ENCODE results near the gene SCTR.

Gene SCTR

DNA sequence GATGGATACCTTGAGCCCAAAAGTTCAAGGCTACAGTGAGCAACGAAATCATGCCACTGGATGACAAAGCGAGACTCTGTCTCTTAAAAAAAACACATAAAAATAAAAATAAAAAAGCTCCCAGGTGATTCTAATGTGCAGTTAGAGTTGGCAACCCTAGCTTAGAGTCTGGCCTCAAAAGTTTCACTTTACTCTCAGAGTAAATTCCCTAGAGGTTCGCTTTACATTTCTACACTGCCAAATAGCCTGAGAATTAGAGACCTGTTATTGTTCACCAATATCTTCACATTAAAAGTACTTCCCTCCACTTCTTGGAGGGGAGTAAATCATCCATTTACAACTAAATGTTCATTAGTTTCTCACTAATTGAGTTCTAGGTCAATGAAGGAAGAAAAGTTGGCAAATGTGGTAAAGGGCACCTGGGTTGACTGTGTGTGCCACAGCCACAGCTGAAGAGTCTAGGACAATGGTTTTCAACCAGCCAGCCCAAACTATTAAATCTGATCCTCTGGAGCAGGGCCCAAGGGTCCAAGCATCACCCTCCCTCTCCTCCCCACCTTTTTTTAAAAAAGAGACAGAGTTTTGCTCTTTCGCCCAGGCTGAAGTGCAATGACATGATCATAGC, 107.9 kb downstream of the SCTR start:
- in situ Hi-C loops (cut with MboI; ENCODE audit: low pct_unique_long_range_greater_than_20kb, low sequenced_read_pairs, unreplicated experiment): loop anchor here (10.0 to 25.0 kb wide), 2 partner anchors 58 to 246 kb away; no protein-coding TSS in a partner anchor
- no peak for DNase-seq (ENCODE audit: low spot score)
- TF ChIP-seq, protein P1, sequence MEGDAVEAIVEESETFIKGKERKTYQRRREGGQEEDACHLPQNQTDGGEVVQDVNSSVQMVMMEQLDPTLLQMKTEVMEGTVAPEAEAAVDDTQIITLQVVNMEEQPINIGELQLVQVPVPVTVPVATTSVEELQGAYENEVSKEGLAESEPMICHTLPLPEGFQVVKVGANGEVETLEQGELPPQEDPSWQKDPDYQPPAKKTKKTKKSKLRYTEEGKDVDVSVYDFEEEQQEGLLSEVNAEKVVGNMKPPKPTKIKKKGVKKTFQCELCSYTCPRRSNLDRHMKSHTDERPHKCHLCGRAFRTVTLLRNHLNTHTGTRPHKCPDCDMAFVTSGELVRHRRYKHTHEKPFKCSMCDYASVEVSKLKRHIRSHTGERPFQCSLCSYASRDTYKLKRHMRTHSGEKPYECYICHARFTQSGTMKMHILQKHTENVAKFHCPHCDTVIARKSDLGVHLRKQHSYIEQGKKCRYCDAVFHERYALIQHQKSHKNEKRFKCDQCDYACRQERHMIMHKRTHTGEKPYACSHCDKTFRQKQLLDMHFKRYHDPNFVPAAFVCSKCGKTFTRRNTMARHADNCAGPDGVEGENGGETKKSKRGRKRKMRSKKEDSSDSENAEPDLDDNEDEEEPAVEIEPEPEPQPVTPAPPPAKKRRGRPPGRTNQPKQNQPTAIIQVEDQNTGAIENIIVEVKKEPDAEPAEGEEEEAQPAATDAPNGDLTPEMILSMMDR (IDR thresholded peaks at IDR 0.05; ENCODE audit: extremely low read depth, insufficient read depth, missing control alignments): no peak

DNA sequence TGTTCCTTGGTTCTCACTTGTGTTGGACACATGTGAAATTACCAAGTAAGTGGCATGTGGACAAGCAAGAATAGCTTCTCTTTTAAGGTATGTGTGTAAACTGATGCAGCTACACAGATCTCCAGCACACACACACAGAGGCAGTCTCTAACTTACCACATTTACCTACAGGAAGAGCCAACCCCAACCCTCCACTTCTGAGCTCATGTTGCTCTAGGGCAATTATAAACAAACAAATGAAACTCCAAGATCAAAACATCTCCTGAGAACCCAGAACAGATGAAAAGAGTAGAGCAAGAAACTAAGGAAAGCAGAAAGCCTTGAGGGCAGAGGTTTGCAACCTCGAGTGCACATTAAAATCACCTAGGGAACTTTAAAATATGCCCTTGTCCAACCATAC, 108.7 kb downstream of the SCTR start:
- in situ Hi-C loops (cut with MboI; ENCODE audit: low pct_unique_long_range_greater_than_20kb, low sequenced_read_pairs, unreplicated experiment): loop anchor here (10.0 to 25.0 kb wide), 2 partner anchors 59 to 247 kb away; no protein-coding TSS in a partner anchor
- TF ChIP-seq, protein P1 (IDR thresholded peaks at IDR 0.05; ENCODE audit: extremely low read depth, insufficient read depth, missing control alignments): no peak
- no peak for DNase-seq (ENCODE audit: low spot score)

DNA sequence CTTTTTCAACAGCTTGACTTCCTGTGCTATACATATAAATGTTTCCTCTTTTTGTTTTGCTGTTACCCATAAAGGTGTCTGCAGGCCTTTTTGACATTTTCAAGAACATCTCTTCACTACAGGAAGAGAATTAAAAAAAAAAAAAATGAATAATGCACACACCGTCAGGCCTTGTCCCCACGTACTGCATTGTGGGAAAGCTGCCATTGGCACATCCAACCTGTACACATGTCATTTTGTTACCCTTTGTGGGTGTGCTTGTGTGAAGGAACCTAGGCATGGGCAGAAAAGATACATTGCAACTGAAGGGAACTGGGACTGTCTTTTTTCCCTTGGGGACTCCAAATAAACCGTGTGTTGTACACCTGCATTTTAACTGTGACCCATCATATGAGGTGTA, 109.4 kb downstream of the SCTR start:
- TF ChIP-seq, protein P1 (IDR thresholded peaks at IDR 0.05; ENCODE audit: extremely low read depth, insufficient read depth, missing control alignments): no peak
- no peak for DNase-seq (ENCODE audit: low spot score)
- in situ Hi-C loops (cut with MboI; ENCODE audit: low pct_unique_long_range_greater_than_20kb, low sequenced_read_pairs, unreplicated experiment): loop anchor here (10.0 to 25.0 kb wide), 2 partner anchors 60 to 247 kb away; no protein-coding TSS in a partner anchor

DNA sequence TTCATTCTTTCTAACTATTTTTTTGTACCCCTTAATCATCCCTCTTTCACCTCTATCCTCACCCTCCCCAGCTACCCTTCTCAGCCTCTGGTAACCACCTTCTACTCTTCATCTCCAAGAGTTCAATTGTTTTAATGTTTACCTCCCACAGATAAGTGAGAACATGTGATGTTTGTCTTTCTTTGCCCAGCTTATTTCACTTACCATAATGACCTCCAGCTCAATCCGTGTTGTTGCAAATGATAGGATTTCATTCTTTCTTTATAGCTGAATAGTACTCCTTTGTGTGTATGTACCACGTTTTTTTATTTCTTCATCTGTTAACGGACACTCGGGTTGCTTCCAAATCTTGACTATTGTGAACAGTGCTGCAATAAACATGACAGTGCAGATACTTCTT, 114.8 kb downstream of the SCTR start:
- TF ChIP-seq, protein P1 (IDR thresholded peaks at IDR 0.05; ENCODE audit: extremely low read depth, insufficient read depth, missing control alignments): no peak
- no peak for DNase-seq (ENCODE audit: low spot score)
- in situ Hi-C loops (cut with MboI; ENCODE audit: low pct_unique_long_range_greater_than_20kb, low sequenced_read_pairs, unreplicated experiment): loop anchor here (25.0 kb wide), 1 partner anchor 253 kb away; no protein-coding TSS in a partner anchor

DNA sequence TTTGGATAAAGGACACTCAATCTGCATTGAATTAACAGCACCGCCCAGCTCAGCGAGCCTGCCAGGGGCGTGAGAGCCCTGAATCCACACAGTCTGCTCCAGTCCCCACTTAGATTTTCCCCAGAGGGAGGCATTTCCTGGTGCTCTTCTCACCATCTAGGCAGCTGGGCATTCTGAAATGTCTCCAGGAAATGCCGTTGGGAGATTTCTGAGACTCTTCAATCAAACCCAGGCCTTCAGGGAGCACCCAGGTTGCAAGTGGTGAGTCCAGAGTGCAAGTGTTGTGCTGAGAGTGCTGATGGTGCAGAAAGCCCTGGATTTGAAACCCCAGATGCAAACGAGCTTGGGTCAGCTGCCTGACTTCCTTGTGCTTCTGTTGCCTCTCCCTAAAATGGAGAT, 116.1 kb downstream of the SCTR start:
- TF ChIP-seq, protein P1 (IDR thresholded peaks at IDR 0.05; ENCODE audit: extremely low read depth, insufficient read depth, missing control alignments): no peak
- in situ Hi-C loops (cut with MboI; ENCODE audit: low pct_unique_long_range_greater_than_20kb, low sequenced_read_pairs, unreplicated experiment): loop anchor here (25.0 kb wide), 1 partner anchor 254 kb away; no protein-coding TSS in a partner anchor
- DNase-seq (ENCODE audit: low spot score): no peak

DNA sequence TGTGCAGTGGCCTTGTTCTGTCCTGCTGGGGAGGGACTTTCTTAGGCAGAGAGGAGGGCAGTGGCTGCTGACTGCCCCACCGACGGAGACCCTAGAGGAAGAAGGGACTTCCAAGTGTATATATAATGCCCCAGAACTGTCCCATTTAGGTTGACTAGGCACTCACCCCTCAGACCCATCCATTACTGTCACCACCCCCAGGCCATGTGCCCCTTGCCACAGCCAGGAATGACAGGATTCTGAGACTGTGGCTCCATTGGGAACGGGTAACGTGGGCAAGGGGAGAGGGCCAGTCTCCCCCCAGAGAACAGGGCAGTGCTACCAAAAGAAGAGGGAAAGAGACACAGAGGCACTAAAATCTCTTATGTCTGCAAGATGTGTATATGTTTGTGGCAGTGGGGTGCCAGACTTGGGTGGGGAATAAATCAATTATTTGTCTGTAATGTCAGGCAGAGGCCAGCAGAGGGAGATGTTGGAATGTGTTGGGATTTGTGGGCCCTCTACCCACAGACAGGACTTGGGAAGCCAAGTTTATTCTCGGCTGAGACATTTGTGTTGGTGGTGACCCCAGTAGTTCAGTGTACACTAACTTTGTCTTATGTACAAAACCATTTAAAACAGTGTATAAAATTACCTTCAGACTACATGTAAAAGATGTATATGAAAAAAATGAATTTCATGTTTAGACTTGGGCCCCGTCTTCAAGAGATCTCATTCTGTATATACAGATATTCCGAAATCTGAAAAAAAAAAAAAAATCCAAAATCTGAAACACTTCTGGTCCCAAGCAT, 116.7 kb downstream of the SCTR start:
- DNase-seq (ENCODE audit: low spot score): peak; percentile 63
- in situ Hi-C loops (cut with MboI; ENCODE audit: low pct_unique_long_range_greater_than_20kb, low sequenced_read_pairs, unreplicated experiment): loop anchor here (25.0 kb wide), 1 partner anchor 255 kb away; no protein-coding TSS in a partner anchor
- TF ChIP-seq, protein P1 (IDR thresholded peaks at IDR 0.05; ENCODE audit: extremely low read depth, insufficient read depth, missing control alignments): peak; percentile 78
